COR-L47 (cell line): ENCODE measurements around the gene ITGB5.

ENCODE experiments used
- DNase-seq: peaks from one replicate; lab custom pipeline; 2025; lab: John Stamatoyannopoulos, UW

Gene ITGB5

GRCh38 chr3:124860599-124860998 is 26.6 kb downstream of the ITGB5 start:
- no peak for DNase-seq

DNA sequence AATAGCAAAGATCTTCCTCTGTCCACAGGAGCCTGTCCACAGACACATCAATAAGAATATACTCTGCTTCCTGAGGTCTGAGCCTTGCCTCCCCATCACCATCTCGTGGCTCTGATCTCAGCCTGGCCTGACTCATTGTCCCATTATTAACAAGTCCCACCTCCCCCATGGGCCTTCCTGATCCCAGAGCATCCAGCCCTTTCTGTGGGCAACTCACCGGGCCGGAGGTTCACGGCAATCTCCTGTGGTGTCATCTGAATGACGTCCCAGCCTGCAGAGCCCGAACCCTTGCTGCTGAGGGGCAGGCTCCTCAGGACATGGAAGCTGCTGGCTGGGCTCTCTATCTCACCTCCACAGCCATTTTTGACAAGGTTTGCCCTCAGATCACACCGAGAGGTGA is 28.1 kb downstream of the ITGB5 start:
- DNase-seq = no peak

GRCh38 chr3:124858275-124858674 is 28.9 kb downstream of the ITGB5 start:
- no peak for DNase-seq

DNA sequence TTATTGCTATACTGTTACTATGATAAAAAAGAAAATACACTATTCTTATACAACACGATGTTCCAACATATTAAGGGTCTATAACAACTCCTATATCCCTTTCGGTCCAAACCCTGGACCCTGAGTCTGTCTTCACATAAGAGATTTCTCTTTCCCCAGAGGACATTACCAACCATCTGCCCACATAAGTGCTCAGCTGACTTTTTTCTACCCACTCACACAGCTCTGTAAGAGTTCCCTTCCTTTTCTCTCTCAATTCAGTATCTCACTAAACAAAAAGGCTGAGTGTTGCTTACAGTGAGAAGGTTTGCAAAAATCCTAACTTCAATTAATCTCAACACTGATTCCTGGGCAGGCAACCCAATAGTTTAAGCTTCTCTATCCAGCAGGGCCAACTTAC is 30.5 kb downstream of the ITGB5 start:
- DNase-seq = no peak

GRCh38 chr3:124854009-124854408 is 33.2 kb downstream of the ITGB5 start:
- DNase-seq = no peak

DNA sequence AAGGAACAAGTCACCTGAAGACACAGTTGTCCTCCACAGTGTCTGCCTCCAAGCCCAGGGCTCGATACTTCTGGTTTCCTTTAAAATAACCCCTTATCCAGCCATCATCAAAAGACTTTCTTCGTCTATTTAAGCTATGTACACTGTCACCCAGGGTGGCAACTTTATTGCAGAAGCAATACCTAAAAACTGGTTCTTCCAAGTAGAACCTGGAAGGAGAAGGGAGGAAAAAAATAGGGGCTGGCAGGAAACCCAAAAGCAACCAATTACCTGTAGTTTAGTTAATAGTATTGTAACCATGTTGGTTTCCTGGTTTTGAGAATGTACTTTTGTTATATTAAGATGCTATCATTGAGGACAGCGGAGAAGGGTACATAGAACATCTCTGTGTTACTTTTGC is 33.7 kb downstream of the ITGB5 start:
- no peak for DNase-seq

GRCh38 chr3:124851905-124852304 is 35.3 kb downstream of the ITGB5 start:
- no peak for DNase-seq

- DNase-seq = no peak
These were observed 36.0 kb downstream of the ITGB5 start for GRCh38 chr3:124851136-124851535.

- DNase-seq = no peak
These were observed 36.5 kb downstream of the ITGB5 start for GRCh38 chr3:124850633-124851032.

DNA sequence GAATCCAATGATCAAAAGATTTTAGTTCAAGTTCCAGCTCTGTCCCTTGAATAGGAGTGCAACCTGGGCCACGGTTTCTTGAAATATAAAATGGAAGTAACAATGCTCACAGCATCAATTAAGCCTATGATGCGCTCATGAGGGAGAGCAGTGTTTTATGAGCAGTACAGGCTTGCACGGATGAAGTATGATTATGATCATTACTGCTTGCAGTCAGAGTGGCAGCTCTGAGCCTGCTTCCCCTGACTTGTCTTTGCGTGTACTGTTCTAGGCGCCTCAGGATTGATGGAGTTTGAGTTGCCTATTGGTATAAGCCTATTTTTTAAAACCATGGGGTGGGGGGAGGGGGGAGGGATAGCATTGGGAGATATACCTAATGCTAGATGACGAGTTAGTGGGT is 37.0 kb downstream of the ITGB5 start:
- no peak for DNase-seq

DNA sequence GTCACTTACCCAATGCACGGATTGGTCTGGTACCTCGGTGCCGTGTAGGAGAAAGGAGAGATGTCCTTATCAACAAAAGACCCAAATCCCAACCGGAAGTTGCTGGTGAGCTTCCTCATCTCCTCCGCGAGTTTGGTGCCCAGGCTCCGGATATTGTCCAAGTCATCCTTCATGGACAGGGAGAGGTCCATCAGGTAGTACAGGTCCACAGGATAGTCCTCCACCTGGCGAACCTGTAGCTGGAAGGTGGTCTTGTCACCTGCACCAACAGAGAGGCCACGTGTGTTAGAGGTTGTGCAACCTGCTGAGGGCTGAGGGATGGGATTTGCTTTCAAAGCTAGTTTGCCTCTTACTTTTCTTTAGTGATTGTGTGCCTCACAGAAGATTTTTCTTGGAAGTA is 38.9 kb downstream of the ITGB5 start:
- no peak for DNase-seq

DNA sequence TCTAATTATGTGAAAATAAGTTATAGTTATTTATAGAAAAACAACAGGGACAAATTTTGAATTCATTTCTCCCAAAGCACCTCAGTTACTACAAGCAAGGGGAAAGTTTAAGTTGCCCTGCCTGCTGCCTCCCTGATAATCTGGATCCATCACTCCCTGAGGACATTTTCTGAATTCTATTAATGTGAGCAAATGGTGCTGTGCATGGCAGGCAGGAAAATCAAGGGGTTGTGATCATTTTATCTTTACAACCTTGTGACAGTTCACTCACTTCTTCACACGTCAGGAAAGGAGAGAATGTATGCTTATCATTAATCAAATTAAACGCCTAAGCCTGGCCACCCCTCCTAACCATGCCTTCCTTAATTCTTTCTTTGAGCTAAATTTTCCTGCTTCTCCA is 39.3 kb downstream of the ITGB5 start:
- DNase-seq = no peak

- no peak for DNase-seq
These were observed 40.1 kb downstream of the ITGB5 start for GRCh38 chr3:124847051-124847450.

GRCh38 chr3:124846189-124846588 is 41.0 kb downstream of the ITGB5 start:
- no peak for DNase-seq

- no peak for DNase-seq
These were observed 41.8 kb downstream of the ITGB5 start for GRCh38 chr3:124845406-124845805.

DNA sequence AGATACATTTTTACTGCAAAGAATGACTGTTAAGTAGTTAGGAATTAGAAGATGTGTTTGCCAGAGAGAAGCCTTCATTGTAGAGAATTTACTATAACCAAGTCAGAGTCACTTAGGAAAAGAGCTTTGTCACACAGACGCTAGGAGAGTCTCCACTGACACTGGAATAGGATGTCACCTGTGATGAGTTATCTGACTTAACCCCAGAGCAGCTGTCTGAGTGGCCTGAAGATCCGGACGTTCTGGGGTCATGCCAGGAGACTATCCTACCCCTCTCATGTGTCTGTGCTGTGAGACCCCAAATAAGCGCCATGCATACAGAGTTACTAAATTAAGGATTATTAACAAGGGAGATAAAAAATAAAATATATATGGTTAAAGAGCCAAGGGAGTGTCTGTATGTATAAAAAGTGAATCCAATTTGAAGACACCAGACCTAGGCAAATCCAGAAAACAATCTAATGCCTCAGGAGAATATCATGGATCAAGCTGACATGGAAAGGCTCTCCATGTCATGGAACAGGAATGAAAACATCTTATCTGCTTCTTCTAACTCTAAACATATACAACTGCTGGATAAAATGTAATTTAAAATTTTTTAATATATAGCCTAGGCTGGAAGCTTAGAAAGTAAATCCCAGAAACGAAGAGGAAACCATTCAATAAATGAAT is 43.5 kb downstream of the ITGB5 start:
- DNase-seq = no peak

DNA sequence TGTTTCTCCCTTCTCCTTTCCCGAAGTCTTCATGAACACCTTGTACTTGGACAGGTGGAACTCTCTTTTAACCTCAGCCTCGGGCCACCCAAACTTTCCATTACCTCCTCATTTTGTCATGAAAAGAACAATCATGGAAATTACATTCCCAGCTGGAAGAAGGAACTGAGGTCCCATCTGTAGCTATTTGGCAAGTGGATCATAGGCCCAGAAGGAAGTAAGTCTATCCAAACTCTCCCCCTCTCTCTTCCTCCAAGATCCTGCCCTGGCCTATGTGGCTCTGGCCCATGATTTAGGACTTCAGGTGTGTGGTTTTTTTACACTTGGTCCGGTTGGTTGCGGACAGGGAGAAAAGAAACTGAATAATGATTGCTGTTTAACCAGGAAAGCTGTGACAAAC is 44.1 kb downstream of the ITGB5 start:
- DNase-seq = no peak

DNA sequence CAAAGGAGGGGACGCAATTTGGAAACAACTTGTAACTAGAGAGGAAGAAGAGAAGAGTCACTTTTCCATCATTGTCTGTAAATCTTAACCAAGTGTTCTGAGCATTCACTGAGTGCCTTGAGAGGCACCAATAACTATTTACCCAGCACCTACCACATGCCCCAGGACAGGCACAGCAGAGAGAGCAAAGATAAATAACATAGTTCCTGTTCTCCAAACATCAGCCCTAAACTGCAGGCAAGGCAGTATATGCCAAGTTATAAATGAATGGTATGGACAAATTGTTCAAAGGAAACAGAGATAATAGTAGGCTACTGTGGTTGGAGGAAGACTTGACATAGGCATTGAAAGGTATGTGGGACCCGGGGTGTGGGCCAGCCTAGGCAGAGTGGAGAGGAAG is 45.6 kb downstream of the ITGB5 start:
- no peak for DNase-seq

GRCh38 chr3:124840331-124840730 is 46.8 kb downstream of the ITGB5 start:
- DNase-seq = no peak

- no peak for DNase-seq
These were observed 47.3 kb downstream of the ITGB5 start for GRCh38 chr3:124839896-124840295.

DNA sequence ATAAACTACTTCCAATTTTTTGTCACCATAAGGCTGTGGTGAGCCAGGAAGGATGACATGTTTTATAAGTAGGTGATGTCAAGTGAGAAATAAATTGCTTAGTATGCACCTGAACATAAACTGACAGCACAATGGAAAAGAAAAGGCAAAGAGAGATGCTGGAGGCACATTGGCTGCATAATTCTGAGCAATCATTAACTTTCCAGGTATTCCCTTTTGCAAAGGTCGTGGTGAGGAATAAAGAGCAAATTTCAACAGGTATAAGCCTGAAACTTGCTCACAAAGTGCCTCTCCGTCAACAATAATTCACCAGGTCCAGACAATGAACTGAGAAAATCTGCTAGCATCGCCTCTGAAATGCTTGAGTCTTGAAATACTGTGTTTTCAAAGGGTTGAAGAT is 48.2 kb downstream of the ITGB5 start:
- DNase-seq = no peak

GRCh38 chr3:124837730-124838186 is 49.4 kb downstream of the ITGB5 start:
- DNase-seq = no peak

DNA sequence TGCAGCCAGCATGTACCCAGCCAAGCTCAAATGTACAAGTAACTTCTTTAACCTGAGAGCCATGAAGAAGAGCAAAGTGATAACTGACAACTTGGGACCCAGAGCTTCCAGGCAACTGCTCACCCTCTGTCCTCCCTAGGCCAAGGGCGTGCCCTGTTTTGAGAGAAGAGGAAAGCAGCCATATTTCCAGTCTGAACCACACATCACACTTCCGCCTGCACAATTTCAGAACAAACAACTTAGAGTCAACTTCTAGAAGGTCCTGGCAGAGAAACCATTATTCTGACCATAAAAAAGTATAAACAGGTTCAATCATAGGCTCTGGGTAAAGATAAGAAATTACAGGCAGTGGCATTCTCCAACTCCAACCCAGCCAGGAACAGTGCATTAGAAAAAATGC is 50.1 kb downstream of the ITGB5 start:
- no peak for DNase-seq

DNA sequence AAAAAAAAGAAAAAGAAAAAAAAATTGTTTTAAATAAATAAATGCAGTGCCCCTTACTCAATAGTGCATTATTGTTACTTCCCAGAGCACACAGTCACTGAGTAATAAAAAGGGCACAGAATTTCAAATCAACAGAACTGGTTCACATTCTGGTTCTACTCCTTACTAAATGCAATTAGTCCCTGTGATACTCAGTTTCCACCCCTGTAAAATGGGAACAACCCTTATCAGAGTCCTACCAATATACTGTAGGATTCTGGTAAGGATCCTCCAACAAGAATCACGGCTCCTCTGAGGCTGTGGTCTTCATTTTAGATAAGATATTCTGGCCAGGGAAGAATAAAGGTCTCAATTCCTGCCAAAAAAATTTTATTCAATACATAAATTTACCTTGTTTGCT is 50.7 kb downstream of the ITGB5 start:
- DNase-seq = no peak
